Type B pancreatic cell (in vitro differentiated cells): ENCODE data around the gene KRT7. TPM values are rescaled to one million over a fixed set of nuclear protein-coding genes. Genes with fewer than 3 reads are reported as not detected.

Source experiments
- DNase-seq: peaks from one replicate; pipeline ENCODE4 v3.0.0; 2021; ENCODE audit warnings: mixed read lengths; ENCODE audit not compliant: unreplicated experiment; ENCODE audit errors: extremely low spot score
- H3K27ac Mint-ChIP-seq: 2 replicates; pipeline ENCODE4 v1.8.0; 2021; ENCODE audit warnings: mild to moderate bottlenecking, mixed read lengths
- H3K27me3 Mint-ChIP-seq: 2 replicates; pipeline ENCODE4 v1.8.0; 2021; ENCODE audit warnings: mixed read lengths
- H3K36me3 Mint-ChIP-seq: 2 replicates; pipeline ENCODE4 v1.8.0; 2021; ENCODE audit warnings: mixed read lengths
- H3K4me1 Mint-ChIP-seq: one replicate; pipeline ENCODE4 v1.8.0; 2021; ENCODE audit warnings: mixed read lengths; ENCODE audit not compliant: unreplicated experiment
- H3K4me3 Mint-ChIP-seq: 2 replicates; pipeline ENCODE4 v1.8.0; 2021; ENCODE audit warnings: mild to moderate bottlenecking, mixed read lengths
- H3K9me3 Mint-ChIP-seq: 2 replicates; pipeline ENCODE4 v1.8.0; 2021; ENCODE audit warnings: mixed read lengths
- total RNA-seq: library from RNA; stranded (reverse); gene quantifications from 2 replicates; pipeline ENCODE4 v1.2.1, GENCODE V29; 2021; ENCODE audit warnings: low replicate concordance
- TF ChIP-seq, protein P1 (sequence below): fragments of 200-600 bp; sonication (generic); conservative IDR thresholded peaks from 2 replicates; pipeline ENCODE4 v1.5.0; 2021; ENCODE audit warnings: antibody characterized with exemption, mild to moderate bottlenecking

The KRT7 gene
- total RNA-seq, 1 donor from 2014 or later, result 125 TPM

- Mint-ChIP-seq H3K9me3 (no peaks in the 10 kb centered on the region), H3K4me1 (peaks cover 43% of the 10 kb centered on the region), H3K4me3 (no peak overlapping the region), H3K27ac (peak overlapping the region; percentile 29), H3K27me3 (peaks cover 6% of the 10 kb centered on the region), H3K36me3 (no peaks in the 10 kb centered on the region)
- TF ChIP-seq, protein P1, sequence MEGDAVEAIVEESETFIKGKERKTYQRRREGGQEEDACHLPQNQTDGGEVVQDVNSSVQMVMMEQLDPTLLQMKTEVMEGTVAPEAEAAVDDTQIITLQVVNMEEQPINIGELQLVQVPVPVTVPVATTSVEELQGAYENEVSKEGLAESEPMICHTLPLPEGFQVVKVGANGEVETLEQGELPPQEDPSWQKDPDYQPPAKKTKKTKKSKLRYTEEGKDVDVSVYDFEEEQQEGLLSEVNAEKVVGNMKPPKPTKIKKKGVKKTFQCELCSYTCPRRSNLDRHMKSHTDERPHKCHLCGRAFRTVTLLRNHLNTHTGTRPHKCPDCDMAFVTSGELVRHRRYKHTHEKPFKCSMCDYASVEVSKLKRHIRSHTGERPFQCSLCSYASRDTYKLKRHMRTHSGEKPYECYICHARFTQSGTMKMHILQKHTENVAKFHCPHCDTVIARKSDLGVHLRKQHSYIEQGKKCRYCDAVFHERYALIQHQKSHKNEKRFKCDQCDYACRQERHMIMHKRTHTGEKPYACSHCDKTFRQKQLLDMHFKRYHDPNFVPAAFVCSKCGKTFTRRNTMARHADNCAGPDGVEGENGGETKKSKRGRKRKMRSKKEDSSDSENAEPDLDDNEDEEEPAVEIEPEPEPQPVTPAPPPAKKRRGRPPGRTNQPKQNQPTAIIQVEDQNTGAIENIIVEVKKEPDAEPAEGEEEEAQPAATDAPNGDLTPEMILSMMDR, result no peak
- no peak for DNase-seq
These were observed 35.4 kb upstream of the KRT7 start for GRCh38 chr12:52197371-52198231.

DNA sequence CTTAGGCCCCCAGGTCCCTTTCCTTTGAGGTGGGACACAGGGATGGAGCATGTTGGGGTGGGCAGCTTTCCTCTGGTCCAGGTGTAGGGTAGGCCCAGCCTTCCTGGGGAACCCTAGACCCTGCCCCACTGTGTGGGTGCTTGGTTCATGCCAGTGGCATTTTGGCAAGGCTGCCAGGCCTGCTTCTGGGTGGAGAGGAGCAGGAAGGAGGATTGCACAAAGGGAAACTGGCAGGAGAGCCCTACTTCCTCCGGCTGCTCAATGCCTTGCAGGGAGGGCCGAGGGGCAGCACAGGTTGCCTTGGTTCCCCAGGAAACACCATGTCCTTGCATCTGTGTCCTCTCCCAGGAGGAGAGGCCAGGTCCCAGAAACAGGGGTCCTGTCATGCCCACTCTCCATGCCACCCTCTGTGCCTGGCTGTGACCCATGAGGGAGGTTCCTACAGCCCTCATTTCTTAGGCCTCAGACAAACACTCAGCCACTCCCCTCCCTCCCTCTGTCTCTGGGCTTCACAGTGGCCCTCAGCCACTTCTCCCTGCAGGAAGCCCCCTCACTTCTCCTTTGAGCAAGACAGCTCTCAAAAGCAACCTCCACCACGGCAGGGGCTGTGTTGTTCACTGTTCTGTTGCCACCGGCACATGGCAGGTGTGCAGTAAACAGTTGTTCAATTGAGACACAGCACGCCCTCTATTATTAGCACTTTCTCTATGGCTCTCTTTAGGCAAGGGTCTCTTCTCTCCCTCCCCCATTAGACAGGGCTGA lies 34.4 kb upstream of the KRT7 start:
- no peak for DNase-seq
- H3K27ac Mint-ChIP-seq, result peak overlapping the region; percentile 68
- H3K4me3 Mint-ChIP-seq, result peak overlapping the region; percentile 32
- no peaks in the 10 kb centered on the region for H3K9me3 Mint-ChIP-seq
- peaks cover 44% of the 10 kb centered on the region for H3K4me1 Mint-ChIP-seq
- TF ChIP-seq, protein P1, result no peak
- no peaks in the 10 kb centered on the region for H3K36me3 Mint-ChIP-seq
- H3K27me3 Mint-ChIP-seq, result peaks cover 6% of the 10 kb centered on the region

- Mint-ChIP-seq H3K27me3 (peaks cover 6% of the 10 kb centered on the region), H3K9me3 (no peaks in the 10 kb centered on the region), H3K36me3 (no peaks in the 10 kb centered on the region), H3K4me1 (peaks cover 36% of the 10 kb centered on the region), H3K4me3 (peak overlapping the region; percentile 32), H3K27ac (peak overlapping the region; percentile 68)
- no peak for DNase-seq
- TF ChIP-seq, protein P1, result no peak
These were observed 33.6 kb upstream of the KRT7 start for GRCh38 chr12:52199294-52199919.

- H3K9me3 Mint-ChIP-seq, result no peaks in the 10 kb centered on the region
- H3K4me1 Mint-ChIP-seq, result peaks cover 30% of the 10 kb centered on the region
- H3K27me3 Mint-ChIP-seq, result peaks cover 6% of the 10 kb centered on the region
- H3K4me3 Mint-ChIP-seq, result no peak overlapping the region
- H3K27ac Mint-ChIP-seq, result no peak overlapping the region
- no peaks in the 10 kb centered on the region for H3K36me3 Mint-ChIP-seq
- TF ChIP-seq, protein P1, result no peak
- DNase-seq, result no peak
These were observed 32.8 kb upstream of the KRT7 start for GRCh38 chr12:52200086-52200780.

DNA sequence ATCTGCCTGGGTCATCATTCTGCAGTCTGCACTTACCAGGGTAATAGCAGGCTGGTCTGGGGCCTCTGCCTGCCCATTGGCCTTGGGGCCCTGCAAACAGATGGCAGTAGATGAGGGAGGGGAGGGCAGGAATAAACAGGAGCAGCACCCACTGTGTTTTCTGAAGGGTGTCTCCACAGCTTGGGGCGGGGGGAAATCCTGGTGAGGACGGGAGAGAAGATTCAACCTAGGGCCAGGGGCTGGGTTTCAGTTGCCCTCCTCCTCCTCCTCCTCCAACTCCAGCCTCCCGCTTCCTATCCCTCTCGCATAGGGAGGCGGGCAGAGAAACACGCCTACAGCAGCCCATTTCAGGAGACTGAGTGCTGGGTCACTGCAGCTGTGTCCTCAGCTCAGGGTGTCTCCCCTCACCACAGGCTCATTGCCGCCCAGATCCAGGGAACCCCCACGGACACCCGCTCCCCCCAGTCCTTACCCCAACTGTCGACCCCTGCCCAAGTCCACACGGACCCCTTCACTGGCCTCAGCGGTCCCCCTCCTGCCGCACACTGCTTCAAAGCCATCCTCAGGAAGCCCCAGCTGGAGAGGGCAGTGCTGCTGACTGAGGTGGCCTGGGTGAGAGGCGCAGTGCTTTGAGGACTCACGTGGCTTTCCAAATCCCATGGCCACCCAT lies 32.1 kb upstream of the KRT7 start:
- no peak overlapping the region for H3K27ac Mint-ChIP-seq
- peaks cover 27% of the 10 kb centered on the region for H3K4me1 Mint-ChIP-seq

More for the DNA sequence above, 32.1 kb upstream of the KRT7 start:
- TF ChIP-seq, protein P1, result no peak
- Mint-ChIP-seq H3K9me3 (no peaks in the 10 kb centered on the region), H3K4me3 (peak overlapping the region; percentile 13), H3K36me3 (no peaks in the 10 kb centered on the region), H3K27me3 (peaks cover 4% of the 10 kb centered on the region)
- DNase-seq, result no peak
